Nephron progenitor cell (in vitro differentiated cells): ENCODE data around the gene CENPP.

Source experiments
- DNase-seq: peaks from one replicate; pipeline ENCODE4 v3.0.0; 2021
- H3K27ac Mint-ChIP-seq: 2 replicates; pipeline ENCODE4 v1.8.0; 2021; ENCODE audit warnings: mild to moderate bottlenecking, moderate library complexity, mixed read lengths
- H3K27me3 Mint-ChIP-seq: 2 replicates; pipeline ENCODE4 v1.8.0; 2021; ENCODE audit warnings: mild to moderate bottlenecking, low read depth, mixed read lengths; ENCODE audit not compliant: poor library complexity
- H3K36me3 Mint-ChIP-seq: 2 replicates; pipeline ENCODE4 v1.8.0; 2021; ENCODE audit warnings: low read depth, mixed read lengths
- H3K4me1 Mint-ChIP-seq: 2 replicates; pipeline ENCODE4 v1.8.0; 2021; ENCODE audit warnings: mixed read lengths
- H3K4me3 Mint-ChIP-seq: 2 replicates; pipeline ENCODE4 v1.8.0; 2021; ENCODE audit warnings: mild to moderate bottlenecking, moderate library complexity, mixed read lengths
- H3K9me3 Mint-ChIP-seq: 2 replicates; pipeline ENCODE4 v1.8.0; 2021; ENCODE audit warnings: mild to moderate bottlenecking, moderate library complexity, mixed read lengths
- TF ChIP-seq, protein P1 (sequence below): fragments of 200-600 bp; sonication (generic); IDR thresholded peaks from 2 replicates; pipeline ENCODE4 v1.5.0; 2021; ENCODE audit warnings: antibody characterized with exemption

Gene CENPP

DNA sequence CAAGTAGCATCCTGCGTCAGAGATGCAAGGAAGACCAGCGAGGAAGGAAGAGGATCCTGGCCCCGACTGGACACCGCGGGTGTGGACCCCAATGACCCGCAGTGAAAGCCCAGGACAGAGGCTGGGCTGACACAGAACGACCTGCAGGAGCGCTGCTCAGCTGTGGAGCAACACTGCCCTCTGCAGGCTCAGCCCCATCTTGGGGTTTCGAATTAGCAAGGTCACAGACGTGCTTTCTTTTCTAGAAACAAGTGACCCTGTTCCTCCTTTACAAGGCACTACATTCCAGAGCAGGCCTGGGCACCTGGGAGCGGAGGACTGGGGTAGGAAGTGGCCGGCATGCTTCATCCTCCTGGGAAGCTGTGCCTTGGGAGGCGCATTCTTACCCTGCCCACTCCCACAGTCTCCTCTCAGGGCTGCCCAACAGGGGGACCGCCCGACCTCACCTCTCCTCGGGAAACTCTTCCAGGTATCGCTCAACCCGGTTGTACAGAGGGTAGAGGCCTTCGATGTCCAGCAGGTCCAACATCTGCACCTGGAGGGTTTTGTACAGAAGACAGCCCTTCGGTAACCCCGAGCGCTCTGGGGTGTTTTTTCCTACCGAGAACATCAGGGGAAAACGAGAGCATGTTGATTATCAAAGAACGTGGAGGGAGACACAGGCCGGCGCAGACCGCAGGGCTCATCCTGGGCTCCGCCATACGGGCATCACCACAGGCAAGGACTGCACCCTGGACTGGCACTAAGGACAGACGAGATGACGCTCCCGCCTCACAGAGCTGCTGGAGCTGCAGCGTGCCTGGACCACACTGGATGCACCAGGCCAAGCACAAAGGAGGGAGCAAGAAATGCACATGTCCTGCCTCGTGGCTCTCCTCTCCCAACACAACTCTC, 309.2 kb downstream of the CENPP start:
- peaks cover 1% of the 10 kb centered on the region for H3K9me3 Mint-ChIP-seq
- H3K27me3 Mint-ChIP-seq: no peaks in the 10 kb centered on the region
- DNase-seq: peak; percentile 88
- H3K36me3 Mint-ChIP-seq: peaks cover 27% of the 10 kb centered on the region
- H3K4me3 Mint-ChIP-seq: no peak overlapping the region
- H3K27ac Mint-ChIP-seq: no peak overlapping the region
- TF ChIP-seq, protein P1, sequence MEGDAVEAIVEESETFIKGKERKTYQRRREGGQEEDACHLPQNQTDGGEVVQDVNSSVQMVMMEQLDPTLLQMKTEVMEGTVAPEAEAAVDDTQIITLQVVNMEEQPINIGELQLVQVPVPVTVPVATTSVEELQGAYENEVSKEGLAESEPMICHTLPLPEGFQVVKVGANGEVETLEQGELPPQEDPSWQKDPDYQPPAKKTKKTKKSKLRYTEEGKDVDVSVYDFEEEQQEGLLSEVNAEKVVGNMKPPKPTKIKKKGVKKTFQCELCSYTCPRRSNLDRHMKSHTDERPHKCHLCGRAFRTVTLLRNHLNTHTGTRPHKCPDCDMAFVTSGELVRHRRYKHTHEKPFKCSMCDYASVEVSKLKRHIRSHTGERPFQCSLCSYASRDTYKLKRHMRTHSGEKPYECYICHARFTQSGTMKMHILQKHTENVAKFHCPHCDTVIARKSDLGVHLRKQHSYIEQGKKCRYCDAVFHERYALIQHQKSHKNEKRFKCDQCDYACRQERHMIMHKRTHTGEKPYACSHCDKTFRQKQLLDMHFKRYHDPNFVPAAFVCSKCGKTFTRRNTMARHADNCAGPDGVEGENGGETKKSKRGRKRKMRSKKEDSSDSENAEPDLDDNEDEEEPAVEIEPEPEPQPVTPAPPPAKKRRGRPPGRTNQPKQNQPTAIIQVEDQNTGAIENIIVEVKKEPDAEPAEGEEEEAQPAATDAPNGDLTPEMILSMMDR: peak; percentile 95
- H3K4me1 Mint-ChIP-seq: peaks cover 4% of the 10 kb centered on the region

- no peaks in the 10 kb centered on the region for H3K27me3 Mint-ChIP-seq
- H3K4me3 Mint-ChIP-seq: no peak overlapping the region
- H3K9me3 Mint-ChIP-seq: no peaks in the 10 kb centered on the region
- H3K4me1 Mint-ChIP-seq: peaks cover 4% of the 10 kb centered on the region
- peaks cover 19% of the 10 kb centered on the region for H3K36me3 Mint-ChIP-seq
- TF ChIP-seq, protein P1: no peak
- no peak for DNase-seq
- H3K27ac Mint-ChIP-seq: no peak overlapping the region
Measured at GRCh38 chr9:92635760-92636159, 310.0 kb downstream of the CENPP start.

DNA sequence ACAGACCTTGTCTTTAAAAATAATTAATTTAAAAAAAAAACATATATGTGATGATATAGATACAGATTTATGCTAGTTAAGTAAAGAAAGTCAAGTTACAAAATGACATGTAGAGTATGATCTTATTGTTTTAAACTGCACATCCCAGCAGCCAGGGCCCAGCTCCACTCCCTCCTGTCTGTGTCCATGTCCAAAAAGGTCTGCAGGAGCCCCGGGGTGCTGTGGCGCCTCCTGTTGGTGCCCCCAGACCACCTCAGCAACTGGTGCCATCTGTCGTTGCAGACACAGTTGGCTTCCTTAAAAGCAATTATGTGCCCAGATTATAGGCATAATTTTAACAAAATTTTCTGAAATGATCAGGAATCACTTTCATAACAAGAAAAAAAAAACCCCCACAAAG, 310.9 kb downstream of the CENPP start:
- TF ChIP-seq, protein P1: no peak
- Mint-ChIP-seq H3K27ac (no peak overlapping the region), H3K4me1 (peaks cover 4% of the 10 kb centered on the region), H3K4me3 (no peak overlapping the region), H3K36me3 (peaks cover 18% of the 10 kb centered on the region), H3K27me3 (no peaks in the 10 kb centered on the region), H3K9me3 (no peaks in the 10 kb centered on the region)
- DNase-seq: no peak

GRCh38 chr9:92637326-92637725, 311.6 kb downstream of the CENPP start:
- H3K4me3 Mint-ChIP-seq: no peak overlapping the region
- TF ChIP-seq, protein P1: no peak
- DNase-seq: no peak
- no peaks in the 10 kb centered on the region for H3K9me3 Mint-ChIP-seq
- H3K27me3 Mint-ChIP-seq: no peaks in the 10 kb centered on the region
- H3K4me1 Mint-ChIP-seq: peaks cover 4% of the 10 kb centered on the region
- peaks cover 14% of the 10 kb centered on the region for H3K36me3 Mint-ChIP-seq
- H3K27ac Mint-ChIP-seq: no peak overlapping the region

GRCh38 chr9:92637886-92638620, 312.3 kb downstream of the CENPP start:
- Mint-ChIP-seq H3K4me3 (no peak overlapping the region), H3K27ac (peak overlapping the region; percentile 89), H3K4me1 (peaks cover 4% of the 10 kb centered on the region), H3K27me3 (no peaks in the 10 kb centered on the region), H3K9me3 (no peaks in the 10 kb centered on the region), H3K36me3 (peaks cover 14% of the 10 kb centered on the region)
- no peak for DNase-seq
- TF ChIP-seq, protein P1: no peak
